Activated T-helper 1 cell treated with anti-CD3 and anti-CD28 coated beads, Interleukin-12 subunit alpha, Interleukin-12 subunit beta, Interleukin-2, Interleukin-4 antibody, amounts not matched to agents 30 ng/mL and 10 ng/mL and 1 ng/mL, durations not matched to agents 14 hours and 24 hours and 36 hours (primary cell): ENCODE results near the gene DLGAP5. TPM values are rescaled to one million over a fixed set of nuclear protein-coding genes. Genes with fewer than 3 reads are reported as not detected.

Experiments
- DNase-seq: peaks from one replicate; pipeline ENCODE4 v3.0.0; 2021; ENCODE audit warnings: low spot score
- H3K27ac Mint-ChIP-seq: one replicate; pipeline ENCODE4 v1.8.0; 2021; ENCODE audit warnings: mild to moderate bottlenecking, mixed read lengths
- H3K27me3 Mint-ChIP-seq: one replicate; pipeline ENCODE4 v1.8.0; 2022; ENCODE audit warnings: mild to moderate bottlenecking, moderate library complexity, mixed read lengths; ENCODE audit not compliant: insufficient read depth
- H3K36me3 Mint-ChIP-seq: one replicate; pipeline ENCODE4 v1.8.0; 2021; ENCODE audit warnings: low read depth, mixed read lengths
- H3K4me1 Mint-ChIP-seq: one replicate; pipeline ENCODE4 v1.8.0; 2021; ENCODE audit warnings: low read depth, mixed read lengths
- H3K4me3 Mint-ChIP-seq: one replicate; pipeline ENCODE4 v1.8.0; 2021; ENCODE audit warnings: mild to moderate bottlenecking, moderate library complexity, mixed read lengths
- H3K9me3 Mint-ChIP-seq: one replicate; pipeline ENCODE4 v1.8.0; 2021; ENCODE audit warnings: mixed read lengths
- intact Hi-C: fragments of 100-400 bp; cut with micrococcal nuclease; formaldehyde crosslinking; loops from one replicate; pipeline ENCODE4 v1.15.1; 2024
- total RNA-seq: library from RNA; stranded (reverse); gene quantifications from 2 replicates; pipeline ENCODE4 v1.2.3, GENCODE V29; 2022

DLGAP5 gene
- total RNA-seq, 1 donor from 2014 or later: 22.4 TPM

DNA sequence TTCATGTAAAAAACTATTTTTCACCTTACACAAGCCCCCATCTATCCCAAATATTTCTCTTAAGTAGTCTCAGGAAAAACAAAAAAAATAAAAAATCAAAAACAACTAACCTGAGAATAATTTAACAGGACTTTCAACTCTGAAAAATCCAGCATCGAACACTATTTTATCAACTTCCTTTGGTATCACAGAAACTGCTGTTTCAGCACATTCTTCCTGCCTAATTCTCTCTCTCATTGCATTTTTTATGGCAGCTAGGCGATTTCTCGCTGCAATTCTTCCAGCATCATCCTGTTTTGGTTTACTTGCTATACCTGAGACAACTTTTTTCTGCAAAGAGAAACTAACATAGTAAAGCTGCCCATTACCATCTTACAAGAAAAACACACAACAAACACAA lies 33.0 kb downstream of the DLGAP5 start:
- H3K27me3 Mint-ChIP-seq: no peaks in the 10 kb centered on the region

DNA sequence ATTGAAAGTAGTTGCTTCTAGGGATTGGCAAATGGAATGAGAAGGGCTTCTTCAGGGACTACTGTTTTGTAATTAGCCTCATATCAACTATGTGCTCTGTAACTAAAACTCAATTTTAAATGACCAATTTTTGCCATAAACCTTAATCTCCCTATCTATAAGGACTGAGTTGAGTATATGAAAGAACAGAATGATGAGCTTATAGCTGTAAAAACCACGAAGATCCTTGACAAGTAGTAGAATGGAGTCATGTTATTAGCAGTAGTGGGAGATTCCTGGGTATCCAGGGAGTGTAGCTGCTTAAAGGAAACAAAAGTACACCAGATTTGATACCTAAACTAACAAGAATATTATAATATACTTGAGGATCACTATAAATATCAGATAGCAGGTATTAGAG lies 34.3 kb downstream of the DLGAP5 start:
- Mint-ChIP-seq H3K27me3 (no peaks in the 10 kb centered on the region), H3K9me3 (no peaks in the 10 kb centered on the region), H3K4me1 (peaks cover 20% of the 10 kb centered on the region), H3K36me3 (peaks cover 44% of the 10 kb centered on the region), H3K27ac (peak overlapping the region; percentile 1), H3K4me3 (no peak overlapping the region)
- intact Hi-C loops: no loop called here
- no peak for DNase-seq

More for the DNA sequence above, 33.0 kb downstream of the DLGAP5 start:
- no peak overlapping the region for H3K4me3 Mint-ChIP-seq
- no peak for DNase-seq
- no peak overlapping the region for H3K27ac Mint-ChIP-seq
- no peaks in the 10 kb centered on the region for H3K9me3 Mint-ChIP-seq
- H3K4me1 Mint-ChIP-seq: peaks cover 20% of the 10 kb centered on the region
- intact Hi-C loops: no loop called here
- peaks cover 41% of the 10 kb centered on the region for H3K36me3 Mint-ChIP-seq

DNA sequence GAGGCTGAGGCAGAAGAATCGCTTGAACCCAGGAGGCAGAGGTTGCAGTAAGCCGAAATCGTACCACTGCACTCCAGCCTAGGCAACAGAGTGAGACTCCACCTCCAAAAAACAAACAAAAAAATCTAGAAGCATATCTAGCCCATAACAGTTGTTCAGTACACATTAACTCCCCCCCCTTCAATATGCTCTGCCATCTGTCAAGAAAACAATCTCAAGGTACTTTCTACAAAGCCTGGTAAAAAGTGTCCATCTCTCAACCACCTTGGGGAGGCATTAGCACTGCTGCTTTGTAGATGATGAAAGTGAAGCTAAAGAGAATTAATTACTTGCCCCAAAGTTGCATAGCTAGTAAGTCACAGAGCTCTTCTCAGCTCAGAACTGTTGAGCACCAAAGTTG lies 37.4 kb downstream of the DLGAP5 start:
- no peak for DNase-seq
- Mint-ChIP-seq H3K4me3 (no peak overlapping the region), H3K4me1 (peaks cover 15% of the 10 kb centered on the region), H3K27me3 (no peaks in the 10 kb centered on the region), H3K9me3 (no peaks in the 10 kb centered on the region), H3K36me3 (peaks cover 49% of the 10 kb centered on the region), H3K27ac (no peak overlapping the region)
- intact Hi-C loops: no loop called here

DNA sequence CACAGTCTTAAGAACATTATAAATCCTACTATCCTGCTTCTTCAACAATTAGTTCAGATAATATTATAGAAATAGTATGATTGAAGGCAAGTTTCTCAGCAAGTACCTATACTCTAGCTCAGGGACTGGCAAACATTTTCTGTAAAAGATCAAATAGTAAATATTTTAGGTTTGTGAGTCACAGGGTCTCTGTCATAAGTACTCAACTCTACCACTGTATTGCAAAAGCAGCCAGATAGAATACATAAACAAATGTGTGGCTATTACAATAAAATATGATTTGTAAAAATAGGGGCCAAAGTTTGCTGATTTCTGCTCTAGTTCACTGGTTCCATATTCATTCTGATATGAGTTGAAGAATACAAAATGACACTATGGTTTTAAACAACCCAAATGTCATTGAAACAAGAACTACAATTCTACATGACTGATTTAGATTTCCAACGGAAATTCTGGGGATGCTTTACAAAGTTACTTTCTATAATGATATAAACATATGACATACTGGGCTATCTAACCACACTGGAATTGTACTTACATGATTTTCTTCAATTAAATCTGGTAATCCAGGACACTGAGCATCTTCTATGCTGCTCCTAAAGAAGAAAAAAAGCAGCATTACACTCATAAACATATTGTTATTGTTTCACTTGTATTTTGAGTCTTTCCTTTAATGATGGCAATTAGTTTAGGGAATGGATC lies 39.2 kb downstream of the DLGAP5 start:
- intact Hi-C loops: no loop called here
- H3K27me3 Mint-ChIP-seq: no peaks in the 10 kb centered on the region
- peaks cover 47% of the 10 kb centered on the region for H3K36me3 Mint-ChIP-seq
- H3K9me3 Mint-ChIP-seq: no peaks in the 10 kb centered on the region
- no peak for DNase-seq
- H3K4me1 Mint-ChIP-seq: peaks cover 8% of the 10 kb centered on the region
- H3K27ac Mint-ChIP-seq: no peak overlapping the region
- no peak overlapping the region for H3K4me3 Mint-ChIP-seq

DNA sequence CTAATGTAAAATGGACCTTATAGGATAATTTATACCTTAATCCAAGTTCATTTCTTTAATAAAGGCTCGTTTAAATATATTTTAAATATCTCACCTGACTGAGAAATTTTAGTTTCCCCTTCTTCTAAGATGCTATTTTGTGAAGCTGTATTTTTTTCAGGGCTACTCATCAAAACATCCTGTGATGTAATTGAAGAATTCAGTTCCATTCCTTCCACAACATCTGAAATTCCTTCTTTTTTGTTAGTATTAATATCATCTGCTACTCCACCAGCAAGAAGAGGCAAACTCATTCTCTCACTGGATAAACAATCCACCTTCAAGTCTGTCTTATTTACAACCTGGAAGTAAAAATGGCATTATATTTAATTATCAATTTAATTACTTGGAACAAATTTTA lies 39.8 kb downstream of the DLGAP5 start:
- Mint-ChIP-seq H3K4me1 (peaks cover 2% of the 10 kb centered on the region), H3K9me3 (no peaks in the 10 kb centered on the region), H3K27ac (no peak overlapping the region), H3K36me3 (peaks cover 45% of the 10 kb centered on the region), H3K4me3 (no peak overlapping the region), H3K27me3 (no peaks in the 10 kb centered on the region)
- intact Hi-C loops: no loop called here
- DNase-seq: no peak

DNA sequence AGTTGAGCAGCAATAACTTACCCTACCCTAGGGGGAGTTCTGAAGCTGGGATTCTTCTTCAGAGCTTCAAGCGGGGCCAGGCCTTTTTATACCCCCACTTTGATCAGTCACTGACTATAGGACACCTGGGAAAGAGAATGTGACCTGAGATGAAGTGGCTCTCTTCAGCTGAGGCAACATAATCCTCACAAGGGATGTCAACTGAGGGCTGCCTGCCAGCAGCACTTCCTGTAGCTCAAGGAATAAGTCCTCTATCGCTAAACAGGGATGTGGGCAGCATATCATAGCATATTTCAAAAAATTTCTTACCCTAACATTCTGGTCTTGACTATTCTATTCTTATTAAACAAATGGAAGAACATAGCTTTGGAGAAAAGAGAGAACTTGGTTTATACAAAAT lies 45.0 kb downstream of the DLGAP5 start:
- no peaks in the 10 kb centered on the region for H3K27me3 Mint-ChIP-seq
- H3K36me3 Mint-ChIP-seq: peaks cover 42% of the 10 kb centered on the region
- DNase-seq: no peak
- intact Hi-C loops: no loop called here
- peaks cover 10% of the 10 kb centered on the region for H3K4me1 Mint-ChIP-seq
- no peak overlapping the region for H3K27ac Mint-ChIP-seq
- no peak overlapping the region for H3K4me3 Mint-ChIP-seq
- H3K9me3 Mint-ChIP-seq: no peaks in the 10 kb centered on the region

DNA sequence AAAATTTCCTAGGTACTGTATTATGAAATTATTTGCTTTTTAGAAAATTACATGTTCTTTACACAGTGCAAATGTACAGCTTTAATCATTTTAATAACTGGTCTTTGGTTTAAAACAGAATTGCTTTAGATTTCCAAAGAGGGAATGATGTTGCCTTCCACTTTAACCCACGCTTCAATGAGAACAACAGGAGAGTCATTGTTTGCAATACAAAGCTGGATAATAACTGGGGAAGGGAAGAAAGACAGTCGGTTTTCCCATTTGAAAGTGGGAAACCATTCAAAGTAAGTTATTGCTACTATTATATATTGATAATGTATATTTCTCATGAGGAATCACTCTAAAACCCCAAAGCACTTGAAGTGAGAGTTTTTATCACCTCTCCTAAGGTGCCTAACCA lies 48.9 kb downstream of the DLGAP5 start:
- no peak for DNase-seq
- Mint-ChIP-seq H3K4me3 (no peak overlapping the region), H3K27me3 (no peaks in the 10 kb centered on the region), H3K4me1 (peaks cover 12% of the 10 kb centered on the region), H3K36me3 (peaks cover 45% of the 10 kb centered on the region), H3K9me3 (no peaks in the 10 kb centered on the region), H3K27ac (no peak overlapping the region)
- intact Hi-C loops: no loop called here

DNA sequence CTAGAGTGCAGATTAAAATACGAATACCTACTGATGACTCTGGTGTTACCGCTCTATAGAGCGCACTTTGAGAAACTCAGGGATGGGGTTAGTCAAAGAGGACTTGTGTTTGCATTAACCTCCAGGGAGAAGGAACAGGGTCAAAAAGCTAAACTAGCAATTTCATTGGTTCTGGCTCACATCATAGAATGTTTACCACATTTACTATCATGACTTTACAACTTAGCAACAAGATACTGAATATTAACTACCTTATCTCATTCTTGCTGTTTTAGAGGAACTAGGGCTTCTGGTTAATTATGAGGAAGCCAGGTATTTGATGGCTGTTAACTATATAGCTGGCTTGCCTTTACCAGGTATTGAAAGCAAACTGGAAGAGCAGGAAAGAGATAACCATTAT lies 49.6 kb downstream of the DLGAP5 start:
- intact Hi-C loops: no loop called here
- H3K36me3 Mint-ChIP-seq: peaks cover 46% of the 10 kb centered on the region

DNA sequence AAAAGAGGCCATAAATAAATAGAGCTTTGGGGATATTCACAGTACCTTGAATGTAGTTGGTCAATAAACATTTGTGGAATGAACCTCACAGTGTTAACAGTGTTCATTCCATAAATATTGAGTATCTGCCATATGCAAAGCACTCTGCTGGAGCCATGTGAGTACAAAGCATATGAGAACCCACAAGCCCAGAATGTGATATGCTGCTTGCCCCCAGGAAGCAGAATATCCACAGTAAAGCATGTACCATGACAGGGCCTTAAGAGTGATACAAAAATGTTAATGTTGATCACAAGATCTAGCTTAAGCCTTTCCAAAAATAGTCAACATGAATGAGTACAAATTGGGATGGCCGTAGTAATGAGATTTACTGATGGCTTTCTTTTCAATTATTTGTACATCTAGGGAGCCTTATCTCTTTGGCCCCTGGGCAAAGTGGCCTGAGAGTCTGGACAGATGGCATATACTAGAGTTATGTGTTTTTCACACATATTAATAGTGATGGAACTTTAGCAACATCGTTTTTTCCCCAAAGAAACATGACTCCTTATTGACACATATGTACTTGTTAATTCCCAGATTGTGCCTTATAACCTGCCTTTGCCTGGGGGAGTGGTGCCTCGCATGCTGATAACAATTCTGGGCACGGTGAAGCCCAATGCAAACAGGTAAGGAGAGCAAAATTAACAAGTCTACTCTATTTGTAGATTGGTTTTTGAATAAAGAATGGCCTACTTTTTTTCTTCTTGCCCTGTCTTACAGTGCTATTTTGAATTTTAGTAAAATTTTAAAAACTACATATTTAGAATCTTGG lies 51.5 kb downstream of the DLGAP5 start:
- intact Hi-C loops: no loop called here
- no peaks in the 10 kb centered on the region for H3K27me3 Mint-ChIP-seq
- H3K36me3 Mint-ChIP-seq: peaks cover 39% of the 10 kb centered on the region
- no peak for DNase-seq
- no peak overlapping the region for H3K27ac Mint-ChIP-seq
- no peak overlapping the region for H3K4me3 Mint-ChIP-seq
- H3K9me3 Mint-ChIP-seq: no peaks in the 10 kb centered on the region
- H3K4me1 Mint-ChIP-seq: peaks cover 12% of the 10 kb centered on the region

More for the DNA sequence above, 49.6 kb downstream of the DLGAP5 start:
- no peaks in the 10 kb centered on the region for H3K27me3 Mint-ChIP-seq
- peaks cover 12% of the 10 kb centered on the region for H3K4me1 Mint-ChIP-seq
- no peak for DNase-seq
- no peak overlapping the region for H3K27ac Mint-ChIP-seq
- H3K9me3 Mint-ChIP-seq: no peaks in the 10 kb centered on the region
- H3K4me3 Mint-ChIP-seq: no peak overlapping the region

DNA sequence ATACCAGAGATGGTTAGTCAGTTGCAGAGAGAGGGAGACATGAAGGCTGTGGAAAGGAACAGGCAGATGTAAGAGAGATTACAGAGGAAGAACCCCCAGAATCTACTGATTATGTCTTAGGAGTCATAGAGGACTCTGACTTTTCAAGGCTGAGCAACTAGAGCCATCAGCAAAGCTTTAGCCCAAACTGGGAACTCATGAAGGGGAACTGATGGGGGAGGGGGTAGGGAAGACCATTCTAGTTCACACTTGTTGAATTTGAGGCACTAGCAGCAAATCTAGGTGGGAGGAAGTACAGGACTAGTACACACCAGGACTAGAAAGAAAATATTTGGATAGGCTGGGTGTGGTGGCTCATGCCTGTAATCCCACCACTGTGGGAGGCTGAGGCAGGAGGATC lies 52.2 kb downstream of the DLGAP5 start:
- no peak for DNase-seq
- Mint-ChIP-seq H3K27me3 (no peaks in the 10 kb centered on the region), H3K9me3 (no peaks in the 10 kb centered on the region), H3K4me1 (peaks cover 11% of the 10 kb centered on the region), H3K36me3 (peaks cover 39% of the 10 kb centered on the region), H3K4me3 (no peak overlapping the region), H3K27ac (no peak overlapping the region)
- intact Hi-C loops: no loop called here

DNA sequence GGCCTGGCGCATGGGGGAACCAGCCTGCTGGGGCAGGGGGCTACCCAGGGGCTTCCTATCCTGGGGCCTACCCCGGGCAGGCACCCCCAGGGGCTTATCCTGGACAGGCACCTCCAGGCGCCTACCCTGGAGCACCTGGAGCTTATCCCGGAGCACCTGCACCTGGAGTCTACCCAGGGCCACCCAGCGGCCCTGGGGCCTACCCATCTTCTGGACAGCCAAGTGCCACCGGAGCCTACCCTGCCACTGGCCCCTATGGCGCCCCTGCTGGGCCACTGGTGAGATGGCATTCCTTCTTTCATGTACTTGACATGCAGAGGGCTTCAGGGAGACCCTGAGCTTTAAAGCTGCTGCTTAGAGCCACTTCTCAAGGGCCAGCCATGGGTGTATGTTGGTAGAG lies 53.3 kb downstream of the DLGAP5 start:
- intact Hi-C loops: no loop called here
- no peak for DNase-seq
- peaks cover 32% of the 10 kb centered on the region for H3K36me3 Mint-ChIP-seq
- H3K4me1 Mint-ChIP-seq: peaks cover 7% of the 10 kb centered on the region
- no peak overlapping the region for H3K27ac Mint-ChIP-seq
- no peaks in the 10 kb centered on the region for H3K9me3 Mint-ChIP-seq
- no peaks in the 10 kb centered on the region for H3K27me3 Mint-ChIP-seq
- H3K4me3 Mint-ChIP-seq: no peak overlapping the region

DNA sequence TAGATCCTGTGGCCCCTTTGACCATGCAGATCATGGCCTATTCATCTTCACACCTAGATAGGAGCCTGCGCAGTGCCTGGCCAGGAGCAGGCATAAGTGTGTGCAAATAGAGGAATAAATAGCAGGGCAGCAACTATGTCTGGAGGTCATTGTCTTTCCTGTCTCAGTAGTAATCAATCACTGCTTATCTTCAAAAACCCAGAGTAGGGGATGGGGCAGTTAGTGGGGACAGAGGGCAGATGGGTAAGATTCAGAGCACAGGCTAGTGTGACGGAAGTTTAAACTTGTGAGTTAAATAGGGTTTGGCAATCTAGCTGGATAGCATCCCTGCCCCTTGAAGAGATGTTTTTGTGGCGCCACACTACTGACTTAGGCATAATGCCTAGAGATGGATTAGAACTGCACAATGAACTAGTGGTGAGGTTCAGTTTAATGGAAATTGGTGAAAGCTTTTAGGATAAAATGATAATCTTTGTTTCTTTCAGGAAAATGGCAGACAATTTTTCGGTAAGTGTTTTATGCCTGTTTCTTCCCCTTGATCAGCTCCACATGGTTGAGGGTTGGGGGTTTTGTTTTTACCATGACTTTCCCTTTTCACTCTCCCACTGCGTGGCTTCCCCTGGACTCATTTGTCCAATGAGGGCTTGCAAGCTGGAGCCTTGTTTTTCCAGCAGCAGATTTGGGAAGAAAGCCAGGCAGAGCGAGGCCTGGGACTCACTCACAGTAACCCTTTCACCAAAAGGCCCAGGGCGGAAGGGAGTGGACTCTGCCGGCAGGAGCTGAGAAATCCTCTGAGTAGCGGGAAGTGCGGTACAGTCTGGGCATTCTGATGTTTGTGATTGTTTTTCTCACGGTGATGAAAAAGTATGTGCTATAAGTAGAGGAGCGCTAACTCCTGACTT lies 54.2 kb downstream of the DLGAP5 start:
- Mint-ChIP-seq H3K27ac (no peak overlapping the region), H3K9me3 (no peaks in the 10 kb centered on the region), H3K36me3 (peaks cover 30% of the 10 kb centered on the region), H3K27me3 (no peaks in the 10 kb centered on the region), H3K4me1 (peaks cover 7% of the 10 kb centered on the region), H3K4me3 (no peak overlapping the region)
- no peak for DNase-seq
- intact Hi-C loops: no loop called here

DNA sequence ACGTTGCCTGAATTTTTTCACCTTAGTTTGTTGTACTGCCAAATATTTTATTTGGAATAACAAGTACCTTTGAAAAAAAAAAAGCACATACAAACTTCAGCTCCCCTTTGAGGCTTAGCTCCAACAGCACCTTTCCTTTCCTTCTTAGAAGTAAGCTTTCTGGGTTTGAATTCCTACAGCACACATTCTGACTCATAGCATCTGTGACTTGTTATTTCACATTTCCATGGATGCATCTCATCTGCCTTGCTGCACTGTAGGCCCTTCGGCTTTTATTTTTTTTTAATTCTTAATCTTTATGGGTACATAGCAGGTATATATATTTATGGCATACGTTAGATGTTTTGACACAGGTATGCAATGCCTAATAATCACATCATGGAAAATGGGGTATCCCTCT lies 55.1 kb downstream of the DLGAP5 start:
- intact Hi-C loops: no loop called here
- peaks cover 8% of the 10 kb centered on the region for H3K4me1 Mint-ChIP-seq
- peaks cover 7% of the 10 kb centered on the region for H3K27me3 Mint-ChIP-seq
- peaks cover 27% of the 10 kb centered on the region for H3K36me3 Mint-ChIP-seq
- DNase-seq: no peak
- no peak overlapping the region for H3K4me3 Mint-ChIP-seq
- H3K9me3 Mint-ChIP-seq: no peaks in the 10 kb centered on the region
- H3K27ac Mint-ChIP-seq: no peak overlapping the region
